ENCODE measurements around the gene RPTOR.

RPTOR gene

DNA sequence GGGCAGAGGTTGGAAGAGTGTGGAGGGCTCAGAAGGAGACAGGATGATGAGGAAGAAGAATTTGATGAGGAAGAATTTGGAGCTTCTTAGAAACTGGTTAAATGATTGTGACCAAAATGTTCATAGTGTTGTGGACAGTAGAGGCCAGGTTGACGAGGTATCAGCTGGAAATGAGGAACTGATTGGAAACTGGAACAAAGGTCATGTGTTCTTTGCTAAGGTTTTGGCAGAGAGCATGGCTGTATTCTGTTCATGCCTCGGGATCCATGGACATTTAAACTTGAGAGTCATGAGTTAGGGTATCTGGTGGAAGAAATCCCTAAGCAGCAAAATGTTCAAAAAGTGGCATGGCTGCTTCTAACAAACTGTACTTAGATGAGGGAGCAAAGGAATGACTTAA lies 466.3 kb downstream of the RPTOR start:
- no peak for ATAC-seq
- TF ChIP-seq ESRRG (CRISPR knock-in tag; IDR thresholded peaks at IDR 0.05) (no peak), GLIS3 (CRISPR knock-in tag; IDR thresholded peaks at IDR 0.05) (no peak), BACH2 (CRISPR knock-in tag; IDR thresholded peaks at IDR 0.05; ENCODE audit: borderline replicate concordance) (no peak), ZNF565 (CRISPR knock-in tag; conservative IDR thresholded peaks at IDR 0.05; ENCODE audit: low read depth) (no peak), ZC3H10 (CRISPR knock-in tag; IDR thresholded peaks at IDR 0.05) (no peak), ZNF8 (CRISPR knock-in tag; IDR thresholded peaks at IDR 0.05) (no peak), ZFP30 (CRISPR knock-in tag; IDR thresholded peaks at IDR 0.05) (no peak), CREB5 (CRISPR knock-in tag; IDR thresholded peaks at IDR 0.05; ENCODE audit: low read depth) (no peak), ZNF70 (CRISPR knock-in tag; IDR thresholded peaks at IDR 0.05) (no peak), TSHZ2 (CRISPR knock-in tag; IDR thresholded peaks at IDR 0.05) (no peak)
- TF ChIP-seq, protein P1, sequence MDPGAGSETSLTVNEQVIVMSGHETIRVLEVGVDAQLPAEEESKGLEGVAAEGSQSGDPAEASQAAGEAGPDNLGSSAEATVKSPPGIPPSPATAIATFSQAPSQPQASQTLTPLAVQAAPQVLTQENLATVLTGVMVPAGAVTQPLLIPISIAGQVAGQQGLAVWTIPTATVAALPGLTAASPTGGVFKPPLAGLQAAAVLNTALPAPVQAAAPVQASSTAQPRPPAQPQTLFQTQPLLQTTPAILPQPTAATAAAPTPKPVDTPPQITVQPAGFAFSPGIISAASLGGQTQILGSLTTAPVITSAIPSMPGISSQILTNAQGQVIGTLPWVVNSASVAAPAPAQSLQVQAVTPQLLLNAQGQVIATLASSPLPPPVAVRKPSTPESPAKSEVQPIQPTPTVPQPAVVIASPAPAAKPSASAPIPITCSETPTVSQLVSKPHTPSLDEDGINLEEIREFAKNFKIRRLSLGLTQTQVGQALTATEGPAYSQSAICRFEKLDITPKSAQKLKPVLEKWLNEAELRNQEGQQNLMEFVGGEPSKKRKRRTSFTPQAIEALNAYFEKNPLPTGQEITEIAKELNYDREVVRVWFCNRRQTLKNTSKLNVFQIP (CRISPR knock-in tag; IDR thresholded peaks at IDR 0.05; ENCODE audit: borderline replicate concordance, low read depth): no peak

DNA sequence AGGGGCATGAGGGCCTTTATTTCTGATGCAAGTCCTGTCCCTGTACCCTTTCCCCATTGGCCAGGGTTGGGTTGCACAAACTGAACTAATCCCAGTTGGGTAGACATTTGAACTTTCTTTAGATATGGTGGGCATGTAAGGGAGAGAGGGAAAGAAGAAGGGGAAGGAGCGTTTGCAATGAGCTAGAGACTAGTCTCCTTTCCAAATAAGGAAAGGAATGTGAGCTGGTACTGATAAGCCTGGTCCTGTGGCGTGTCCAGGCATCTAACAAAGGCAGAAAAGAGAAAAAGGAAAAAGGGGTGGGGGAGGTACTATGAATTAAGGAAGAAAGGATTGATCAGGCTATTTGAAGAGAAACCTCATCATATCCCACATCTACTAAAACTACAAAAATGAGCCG lies 467.3 kb downstream of the RPTOR start:
- no peak for ATAC-seq
- no peak for TF ChIP-seq ZFP30 (CRISPR knock-in tag; IDR thresholded peaks at IDR 0.05)

GRCh38 chr17:81012574-81013447 lies 468.2 kb downstream of the RPTOR start:
- TF ChIP-seq TCF4 (CRISPR knock-in tag; IDR thresholded peaks at IDR 0.05; ENCODE audit: borderline replicate concordance): no peak
- TF ChIP-seq ISL1 (CRISPR knock-in tag; IDR thresholded peaks at IDR 0.05): no peak
- no peak for TF ChIP-seq CREB5 (CRISPR knock-in tag; IDR thresholded peaks at IDR 0.05; ENCODE audit: low read depth)
- no peak for TF ChIP-seq ZNF8 (CRISPR knock-in tag; IDR thresholded peaks at IDR 0.05)
- no peak for TF ChIP-seq ARNTL (CRISPR knock-in tag; IDR thresholded peaks at IDR 0.05; ENCODE audit: borderline replicate concordance, low read depth)
- no peak for TF ChIP-seq PPARA (CRISPR knock-in tag; IDR thresholded peaks at IDR 0.05; ENCODE audit: borderline replicate concordance)
- no peak for TF ChIP-seq BACH2 (CRISPR knock-in tag; IDR thresholded peaks at IDR 0.05; ENCODE audit: borderline replicate concordance)
- no peak for TF ChIP-seq TSHZ2 (CRISPR knock-in tag; IDR thresholded peaks at IDR 0.05)
- TF ChIP-seq SNAI2 (CRISPR knock-in tag; IDR thresholded peaks at IDR 0.05): no peak
- TF ChIP-seq, protein P2, sequence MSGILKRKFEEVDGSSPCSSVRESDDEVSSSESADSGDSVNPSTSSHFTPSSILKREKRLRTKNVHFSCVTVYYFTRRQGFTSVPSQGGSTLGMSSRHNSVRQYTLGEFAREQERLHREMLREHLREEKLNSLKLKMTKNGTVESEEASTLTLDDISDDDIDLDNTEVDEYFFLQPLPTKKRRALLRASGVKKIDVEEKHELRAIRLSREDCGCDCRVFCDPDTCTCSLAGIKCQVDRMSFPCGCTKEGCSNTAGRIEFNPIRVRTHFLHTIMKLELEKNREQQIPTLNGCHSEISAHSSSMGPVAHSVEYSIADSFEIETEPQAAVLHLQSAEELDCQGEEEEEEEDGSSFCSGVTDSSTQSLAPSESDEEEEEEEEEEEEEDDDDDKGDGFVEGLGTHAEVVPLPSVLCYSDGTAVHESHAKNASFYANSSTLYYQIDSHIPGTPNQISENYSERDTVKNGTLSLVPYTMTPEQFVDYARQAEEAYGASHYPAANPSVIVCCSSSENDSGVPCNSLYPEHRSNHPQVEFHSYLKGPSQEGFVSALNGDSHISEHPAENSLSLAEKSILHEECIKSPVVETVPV (CRISPR knock-in tag; IDR thresholded peaks at IDR 0.05): no peak
- TF ChIP-seq RARB (CRISPR knock-in tag; IDR thresholded peaks at IDR 0.05): no peak
- TF ChIP-seq GLIS3 (CRISPR knock-in tag; IDR thresholded peaks at IDR 0.05): no peak
- no peak for TF ChIP-seq ZNF565 (CRISPR knock-in tag; conservative IDR thresholded peaks at IDR 0.05; ENCODE audit: low read depth)
- ATAC-seq: no peak

Data from SK-N-SH treated with all-trans-retinoic acid at 6 μM for 48 hours (cell line).